ENCODE data around the gene ONECUT2. TPM values are rescaled to one million over a fixed set of nuclear protein-coding genes. Genes with fewer than 3 reads are reported as not detected.

Gene ONECUT2
- total and polyA plus RNA-seq, 2 donors (not counting 1 experiment from before 2014, with no cell fraction given), result not detected

DNA sequence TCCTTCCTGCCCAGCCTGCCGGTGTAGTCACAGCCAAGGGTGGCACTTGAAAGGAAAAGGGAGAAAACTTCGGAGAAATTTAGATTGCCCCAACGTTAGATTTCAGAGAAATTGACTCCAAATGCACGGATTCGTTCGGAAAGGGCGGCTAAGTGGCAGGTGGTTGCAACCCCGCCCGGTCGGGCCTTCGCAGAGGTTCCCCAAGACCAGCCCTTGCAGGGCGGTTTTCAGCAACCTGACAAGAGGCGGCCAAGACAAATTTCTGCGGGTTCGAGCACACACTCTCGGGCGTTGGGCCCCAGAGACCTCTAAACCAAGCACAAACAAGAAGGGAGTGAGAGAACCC, 4.8 kb downstream of the ONECUT2 start:
- peaks cover 0 to 82% (median 74%) of the 10 kb centered on the region in 4 experiments for H3K27me3 ChIP-seq (replicated peaks in 1 of 4; ENCODE audit: control extremely low read depth in 1 of 4, control insufficient read depth in 3 of 4, insufficient read depth in 4 of 4, low read length in 3 of 4)
- H3K79me2 ChIP-seq (ENCODE audit: control insufficient read depth, insufficient read depth, low read length), result no peaks in the 10 kb centered on the region
- Mint-ChIP-seq H3K27me3 (peaks cover 73% of the 10 kb centered on the region), H3K27ac (no peak overlapping the region), H3K4me1 (peaks cover 49% of the 10 kb centered on the region), H3K9me3 (ENCODE audit: insufficient read depth) (no peaks in the 10 kb centered on the region), H3K4me3 (peak overlapping the region; percentile 18)
- peak overlapping the region; percentile 10 for H2AFZ ChIP-seq (ENCODE audit: insufficient read depth, low read depth, low read length, poor library complexity, severe bottlenecking)
- peaks cover 63 to 69% of the 10 kb centered on the region in 2 donors for H3K4me1 ChIP-seq (ENCODE audit: control insufficient read depth in 2 of 2, insufficient read depth in 2 of 2, low read length in 2 of 2)
- peak overlapping the region; percentile 60 for H3K4me2 ChIP-seq (replicated peaks; ENCODE audit: low read depth, low read length, poor library complexity, severe bottlenecking)
- POLR2A ChIA-PET, result no interaction called here
- H3K9me3 ChIP-seq (ENCODE audit: control extremely low read depth in 1 of 3, control insufficient read depth in 2 of 3, insufficient read depth in 1 of 3, low read length in 2 of 3), result peaks cover 1 to 70% (median 14%) of the 10 kb centered on the region in 3 donors
- H4K20me1 ChIP-seq (ENCODE audit: control insufficient read depth, insufficient read depth, low read length, poor library complexity, severe bottlenecking), result no peaks in the 10 kb centered on the region
- TF ChIP-seq, protein P1, sequence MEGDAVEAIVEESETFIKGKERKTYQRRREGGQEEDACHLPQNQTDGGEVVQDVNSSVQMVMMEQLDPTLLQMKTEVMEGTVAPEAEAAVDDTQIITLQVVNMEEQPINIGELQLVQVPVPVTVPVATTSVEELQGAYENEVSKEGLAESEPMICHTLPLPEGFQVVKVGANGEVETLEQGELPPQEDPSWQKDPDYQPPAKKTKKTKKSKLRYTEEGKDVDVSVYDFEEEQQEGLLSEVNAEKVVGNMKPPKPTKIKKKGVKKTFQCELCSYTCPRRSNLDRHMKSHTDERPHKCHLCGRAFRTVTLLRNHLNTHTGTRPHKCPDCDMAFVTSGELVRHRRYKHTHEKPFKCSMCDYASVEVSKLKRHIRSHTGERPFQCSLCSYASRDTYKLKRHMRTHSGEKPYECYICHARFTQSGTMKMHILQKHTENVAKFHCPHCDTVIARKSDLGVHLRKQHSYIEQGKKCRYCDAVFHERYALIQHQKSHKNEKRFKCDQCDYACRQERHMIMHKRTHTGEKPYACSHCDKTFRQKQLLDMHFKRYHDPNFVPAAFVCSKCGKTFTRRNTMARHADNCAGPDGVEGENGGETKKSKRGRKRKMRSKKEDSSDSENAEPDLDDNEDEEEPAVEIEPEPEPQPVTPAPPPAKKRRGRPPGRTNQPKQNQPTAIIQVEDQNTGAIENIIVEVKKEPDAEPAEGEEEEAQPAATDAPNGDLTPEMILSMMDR (IDR thresholded peaks at IDR 0.05), result no peak
- no peak for TF ChIP-seq EZH2 (IDR thresholded peaks at IDR 0.05; ENCODE audit: borderline replicate concordance, insufficient read depth, low read depth, low read length, poor library complexity, severe bottlenecking)
- H3K36me3 ChIP-seq (replicated peaks in 1 of 2; ENCODE audit: control extremely low read depth in 1 of 2, control insufficient read depth in 1 of 2, extremely low read depth in 1 of 2, insufficient read depth in 2 of 2, low read length in 1 of 2), result no peaks in the 10 kb centered on the region
- CTCF ChIA-PET, result no interaction called here
- H3K27ac ChIP-seq (ENCODE audit: low read length in 2 of 2), result no peak overlapping the region
- DNase-seq (peak; percentile 23), ATAC-seq (ENCODE audit: low read depth) (no peak)
- no peak overlapping the region for H3K9ac ChIP-seq (ENCODE audit: low read length)
- intact Hi-C loops (cut with micrococcal nuclease), result no loop called here
- H3K4me3 ChIP-seq (ENCODE audit: control extremely low read depth in 1 of 5, extremely low read depth in 1 of 5, insufficient read depth in 1 of 5, low read depth in 2 of 5, low read length in 4 of 5), result no peak overlapping the region
- WGBS (ENCODE audit: insufficient coverage), result 13% methylated on average over 17 of the region's 17 CpGs

DNA sequence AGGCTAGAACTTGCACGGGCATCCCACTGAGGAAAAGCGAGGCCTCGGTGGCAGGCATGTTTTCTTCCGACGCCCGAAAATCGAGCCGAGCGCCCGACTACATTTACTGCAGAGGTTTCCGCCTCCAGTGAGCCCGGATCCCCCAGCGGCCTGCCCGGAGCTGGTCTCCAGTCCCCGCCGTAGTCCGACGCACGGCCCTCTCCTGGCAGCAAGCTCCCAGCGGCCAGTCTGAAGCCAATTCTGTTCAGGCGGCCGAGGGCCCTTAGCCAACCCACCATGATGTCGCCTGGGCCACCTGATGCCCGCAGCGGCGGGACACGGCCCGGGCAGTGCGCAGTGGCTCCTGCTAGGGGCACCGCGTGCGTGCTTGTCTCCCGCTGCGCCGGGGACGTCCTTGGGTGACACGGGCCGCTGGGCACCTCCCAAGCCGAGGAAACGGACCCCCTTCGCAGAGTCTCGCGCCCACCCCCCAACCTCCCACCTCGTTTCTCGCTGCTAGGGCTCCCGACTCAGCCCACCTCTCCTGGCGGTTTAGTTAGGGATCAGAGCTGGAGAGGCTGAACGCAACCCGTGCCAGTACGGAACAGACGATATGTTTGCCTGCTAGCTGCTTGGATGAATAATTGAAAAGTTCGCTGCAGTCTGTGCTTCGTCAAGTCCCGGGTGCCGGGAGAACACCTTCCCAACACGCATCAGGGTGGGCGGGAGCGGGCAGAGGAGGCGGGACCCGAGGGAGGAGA, 5.3 kb downstream of the ONECUT2 start:
- H3K4me3 Mint-ChIP-seq, result no peak overlapping the region
- 11% methylated on average over 57 of the region's 60 CpGs for WGBS (ENCODE audit: insufficient coverage)

More for the DNA sequence above, 5.3 kb downstream of the ONECUT2 start:
- Histone ChIP-seq H3K27me3 (replicated peaks in 1 of 4; ENCODE audit: control extremely low read depth in 1 of 4, control insufficient read depth in 3 of 4, insufficient read depth in 4 of 4, low read length in 3 of 4) (peaks cover 0 to 79% (median 75%) of the 10 kb centered on the region in 4 experiments), H3K9me3 (ENCODE audit: control extremely low read depth in 1 of 3, control insufficient read depth in 2 of 3, insufficient read depth in 1 of 3, low read length in 2 of 3) (peaks cover 2 to 68% (median 14%) of the 10 kb centered on the region in 3 donors), H2AFZ (ENCODE audit: insufficient read depth, low read depth, low read length, poor library complexity, severe bottlenecking) (no peak overlapping the region), H3K79me2 (ENCODE audit: control insufficient read depth, insufficient read depth, low read length) (no peaks in the 10 kb centered on the region), H3K4me2 (replicated peaks; ENCODE audit: low read depth, low read length, poor library complexity, severe bottlenecking) (peak overlapping the region; percentile 60), H4K20me1 (ENCODE audit: control insufficient read depth, insufficient read depth, low read length, poor library complexity, severe bottlenecking) (no peaks in the 10 kb centered on the region), H3K9ac (ENCODE audit: low read length) (no peak overlapping the region), H3K27ac (ENCODE audit: low read length in 2 of 2) (no peak overlapping the region), H3K4me3 (ENCODE audit: control extremely low read depth in 1 of 5, extremely low read depth in 1 of 5, insufficient read depth in 1 of 5, low read depth in 2 of 5, low read length in 4 of 5) (no peak overlapping the region), H3K4me1 (ENCODE audit: control insufficient read depth in 2 of 2, insufficient read depth in 2 of 2, low read length in 2 of 2) (peaks cover 61 to 68% of the 10 kb centered on the region in 2 donors), H3K36me3 (replicated peaks in 1 of 2; ENCODE audit: control extremely low read depth in 1 of 2, control insufficient read depth in 1 of 2, extremely low read depth in 1 of 2, insufficient read depth in 2 of 2, low read length in 1 of 2) (no peaks in the 10 kb centered on the region)
- POLR2A ChIA-PET, result no interaction called here
- CTCF ChIA-PET, result no interaction called here
- TF ChIP-seq, protein P1 (IDR thresholded peaks at IDR 0.05), result no peak
- peak; percentile 44 for TF ChIP-seq EZH2 (IDR thresholded peaks at IDR 0.05; ENCODE audit: borderline replicate concordance, insufficient read depth, low read depth, low read length, poor library complexity, severe bottlenecking)
- peaks cover 79% of the 10 kb centered on the region for H3K27me3 Mint-ChIP-seq
- H3K27ac Mint-ChIP-seq, result no peak overlapping the region
- H3K9me3 Mint-ChIP-seq (ENCODE audit: insufficient read depth), result no peaks in the 10 kb centered on the region
- DNase-seq, result peak; percentile 23
- intact Hi-C loops (cut with micrococcal nuclease), result no loop called here
- no peak for ATAC-seq (ENCODE audit: low read depth)
- peaks cover 49% of the 10 kb centered on the region for H3K4me1 Mint-ChIP-seq

Data from B cell (primary cell).